ENCODE data around the gene PROS1.

PROS1 gene

DNA sequence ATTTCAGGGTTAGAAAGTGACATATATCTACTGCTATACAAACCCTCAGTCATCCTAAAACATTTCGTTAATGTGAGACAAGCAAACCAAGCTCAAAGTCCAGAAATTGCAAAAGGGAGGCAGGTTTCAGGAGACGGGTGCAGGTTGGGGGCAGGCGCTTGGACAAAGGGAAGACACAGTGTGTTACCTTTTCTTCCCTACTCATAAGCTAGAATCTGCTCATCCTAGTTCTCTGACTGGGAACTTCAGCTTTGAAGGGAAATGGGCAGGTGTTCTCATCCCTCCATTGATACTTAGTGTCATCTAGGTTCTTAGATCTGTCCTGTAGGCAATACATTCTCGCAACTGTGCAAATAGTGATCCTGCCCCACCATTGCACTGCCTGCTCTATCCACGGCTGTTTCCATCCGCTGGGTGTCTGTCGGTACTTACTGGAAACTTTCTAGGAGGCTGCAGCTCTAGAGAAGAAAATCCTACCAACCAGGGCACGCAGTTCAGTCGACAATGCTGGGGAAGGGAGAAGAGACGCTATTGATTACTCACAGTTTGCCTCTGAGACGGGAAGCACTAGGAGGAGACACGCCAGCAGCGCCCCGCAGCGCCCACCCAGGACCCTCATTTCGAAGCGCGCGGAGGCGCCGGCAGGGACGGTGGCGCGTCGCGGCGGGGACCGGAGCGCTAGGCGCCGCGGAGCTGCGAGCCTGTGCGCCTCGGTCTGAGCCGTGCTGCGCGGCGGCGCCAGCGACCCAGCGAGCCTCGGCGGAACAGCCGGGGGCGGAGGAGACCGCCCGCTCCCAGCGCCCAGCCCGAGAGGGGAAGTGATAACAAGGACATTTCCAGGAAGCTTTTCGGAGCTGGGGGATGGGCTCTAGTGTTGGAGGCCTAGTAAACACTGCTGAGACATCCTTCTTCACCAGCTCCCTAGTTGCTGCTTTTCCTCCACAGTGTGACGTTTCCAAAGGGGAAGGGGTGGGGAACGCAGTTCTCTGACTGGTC is at the start of gene PROS1:
Gene PROS1, minus strand, starts transcription at position 766 of the 996 bp plus-strand sequence. Its CDS starts 147 bp downstream, at position 619.
- DNase-seq = peak; percentile 32 to 33

DNA sequence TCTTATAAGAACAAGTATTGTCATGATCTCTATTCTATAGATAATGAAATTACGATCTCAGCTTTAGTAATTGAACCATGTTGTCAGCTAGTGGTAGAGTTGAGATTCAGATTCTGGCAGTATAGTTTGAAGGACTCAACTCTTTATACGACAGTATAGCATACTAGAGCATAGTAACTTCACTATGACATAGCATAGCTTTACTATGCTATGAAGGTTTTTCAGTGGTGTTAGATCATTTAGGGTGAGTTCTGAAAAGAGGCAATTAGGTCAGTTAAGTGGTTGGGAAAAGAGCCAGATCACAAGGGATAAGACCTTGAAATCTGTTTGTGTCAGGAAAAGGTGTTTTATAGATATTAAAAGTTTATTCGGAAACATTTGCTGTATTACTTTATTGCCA is 46.6 kb upstream of the PROS1 start:
- no peak for DNase-seq

DNA sequence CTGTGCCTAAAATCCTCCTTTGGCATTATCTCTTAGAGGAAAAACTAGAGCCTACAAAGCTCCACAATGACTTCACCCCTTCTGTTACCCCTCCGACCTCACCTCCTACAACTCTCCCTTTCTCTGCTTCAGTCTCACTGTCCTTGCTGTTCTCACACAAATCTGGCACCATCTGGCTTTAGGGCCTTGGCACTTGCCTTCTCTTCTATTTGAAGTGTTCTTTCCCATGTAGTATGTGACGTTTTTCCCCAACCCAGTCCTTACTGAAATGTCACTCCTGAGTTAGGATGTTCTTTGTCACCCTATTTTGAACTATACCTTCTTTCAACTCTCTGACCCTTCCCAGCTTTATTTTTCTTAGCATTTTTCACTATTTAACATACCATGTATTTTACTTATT is 46.0 kb upstream of the PROS1 start:
- DNase-seq = no peak

DNA sequence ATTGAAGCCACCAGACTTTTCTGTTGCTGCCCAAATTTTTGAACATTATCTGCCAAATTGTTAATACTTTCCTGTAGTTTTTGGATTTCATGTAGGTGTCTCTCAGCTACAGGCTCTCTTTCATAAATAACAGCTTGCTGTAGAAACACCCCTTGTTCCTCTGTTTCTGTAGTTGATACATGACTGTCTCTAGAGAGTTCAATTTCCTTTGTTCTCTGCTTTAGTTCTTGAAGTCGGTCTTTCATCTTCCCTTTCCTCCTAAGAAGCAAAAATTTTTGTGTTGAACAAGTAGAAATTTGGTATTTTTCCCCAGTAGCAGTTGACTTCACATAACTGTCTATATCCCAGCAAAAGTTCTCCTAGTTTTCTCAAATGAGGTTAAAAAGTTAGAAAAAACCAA is 41.3 kb upstream of the PROS1 start:
- DNase-seq = no peak

DNA sequence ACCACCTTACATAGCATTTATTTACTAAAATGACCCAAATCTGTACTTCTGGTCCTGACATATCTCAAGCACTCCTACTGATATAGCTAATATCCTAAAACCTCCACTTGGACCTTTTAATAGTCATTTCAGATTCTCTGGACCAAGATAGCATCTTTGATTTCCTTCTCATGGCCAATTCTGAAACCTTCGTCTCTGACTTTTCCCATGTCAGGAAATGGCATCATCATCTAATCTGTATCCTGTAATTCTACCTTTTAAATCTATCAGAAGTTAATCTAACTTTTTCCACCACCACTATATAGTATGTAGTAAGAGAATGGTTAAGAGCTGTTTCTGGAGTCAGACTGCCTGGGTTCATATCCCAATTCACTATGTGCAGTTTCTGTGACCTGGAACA is 38.5 kb upstream of the PROS1 start:
- DNase-seq = no peak

DNA sequence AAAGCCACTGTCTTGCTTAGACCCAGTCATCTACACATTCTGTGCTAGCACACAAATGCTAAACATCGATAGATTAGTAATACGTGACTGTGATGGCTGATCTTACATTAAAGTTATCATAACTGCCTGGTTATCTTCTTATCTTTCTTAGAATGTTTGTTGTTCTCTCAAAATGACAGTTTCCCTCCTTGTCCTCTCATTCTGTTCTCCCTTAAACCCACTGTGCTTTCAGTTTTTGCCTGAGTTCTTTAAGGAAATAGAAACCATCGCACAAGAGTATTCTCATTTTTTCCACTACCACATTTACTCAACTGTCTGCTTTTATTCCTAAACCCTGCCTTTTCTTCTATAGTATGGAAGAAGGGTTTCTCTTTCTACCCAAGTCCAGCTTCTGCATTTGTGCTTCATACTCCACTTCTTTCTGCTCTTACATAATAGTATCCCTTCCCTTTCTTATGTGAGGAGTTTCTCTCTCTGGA is 37.6 kb upstream of the PROS1 start:
- DNase-seq = no peak

DNA sequence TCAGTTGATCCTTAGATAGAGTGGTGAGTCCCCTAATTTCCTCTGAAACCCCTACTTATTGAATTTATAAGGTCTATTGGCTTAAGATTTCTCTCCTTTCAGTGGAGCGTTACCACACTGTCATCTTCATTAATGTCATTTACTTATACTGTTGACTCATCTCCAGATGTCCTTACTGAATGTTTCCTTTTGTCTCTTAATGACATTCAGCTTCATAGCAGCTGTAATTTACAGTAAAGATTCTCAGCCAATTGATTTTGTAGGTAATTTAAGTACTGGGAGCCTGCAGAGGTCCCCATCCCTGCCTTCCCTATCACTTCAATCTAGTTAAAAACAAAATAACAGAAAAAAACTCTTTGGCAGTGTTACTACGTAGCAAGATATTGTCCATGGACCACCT is 35.9 kb upstream of the PROS1 start:
- no peak for DNase-seq

DNA sequence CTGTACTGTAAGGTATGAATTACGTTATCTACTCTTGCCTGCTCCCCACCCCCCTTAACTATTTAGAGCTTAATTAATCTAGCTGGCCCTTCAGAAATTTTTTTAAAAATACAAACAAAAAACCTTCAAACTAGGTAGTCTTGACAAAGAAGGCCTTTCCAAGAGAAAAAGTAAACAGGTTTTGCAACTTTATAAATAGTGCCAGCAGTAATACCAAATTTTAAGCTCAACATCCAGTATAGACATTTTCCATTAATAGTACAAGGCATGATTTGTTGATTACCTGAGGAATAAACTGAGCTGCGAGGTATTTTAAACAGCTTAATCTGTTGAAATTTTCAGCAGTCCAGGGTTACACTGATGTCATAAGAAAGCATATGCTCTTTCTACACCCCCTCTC is 34.6 kb upstream of the PROS1 start:
- no peak for DNase-seq

DNA sequence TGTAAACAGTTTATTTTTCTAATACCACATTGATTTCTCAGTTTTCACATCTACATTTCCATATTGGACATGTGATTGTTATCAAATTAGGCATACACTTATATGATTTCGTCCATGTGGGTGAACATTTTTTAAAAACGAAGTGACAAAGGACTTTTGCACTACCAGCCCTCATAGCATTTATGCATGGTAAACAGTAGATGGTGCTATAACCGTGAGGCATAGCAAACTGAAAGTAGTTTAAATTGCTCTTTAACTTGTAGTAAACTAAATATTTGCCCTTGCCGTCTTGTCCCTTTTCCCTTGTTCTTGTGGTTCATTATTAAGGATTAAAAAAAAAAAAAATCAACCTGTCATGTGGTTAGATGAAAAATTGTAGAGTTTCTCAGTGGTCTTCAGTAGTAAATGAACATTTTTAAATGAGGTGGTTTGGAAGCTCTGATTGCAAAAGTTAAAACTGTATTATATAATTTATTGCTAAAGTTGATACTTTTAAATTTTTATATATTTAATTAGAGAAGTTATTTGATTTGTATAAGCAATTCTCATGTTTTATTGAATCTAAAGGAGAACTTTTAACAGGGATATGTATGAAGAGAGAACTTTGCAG is 30.7 kb upstream of the PROS1 start:
- no peak for DNase-seq

DNA sequence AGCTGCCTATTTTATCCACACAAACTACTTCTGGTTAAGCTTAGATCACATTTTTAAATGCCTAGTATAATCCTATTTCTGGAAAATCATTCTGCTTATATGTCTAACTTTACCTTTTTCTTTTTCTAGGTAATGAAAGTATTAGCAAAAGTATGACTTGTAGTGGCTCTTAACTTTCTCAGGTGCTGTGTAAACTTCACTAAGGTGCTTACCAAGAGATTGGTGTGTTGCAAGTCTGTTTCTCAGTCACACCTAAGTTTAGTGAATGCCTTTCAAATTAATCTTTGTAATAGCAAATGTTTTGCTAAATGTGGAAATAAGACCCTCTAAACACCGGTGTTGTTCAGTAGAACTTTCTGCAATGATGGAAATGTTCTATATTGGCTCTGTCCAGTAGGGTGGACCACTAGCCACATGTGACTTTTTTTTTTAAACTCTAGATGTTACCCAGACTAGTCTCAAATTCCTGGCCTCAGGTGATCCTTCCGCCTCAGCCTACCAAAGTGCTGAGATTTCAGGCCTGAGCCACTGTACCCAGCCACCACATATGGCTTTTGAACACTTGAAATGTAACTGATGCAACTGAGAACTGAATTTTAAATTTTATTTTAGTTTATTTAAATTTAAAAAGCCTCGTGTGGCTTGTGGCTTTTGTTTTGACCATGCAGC is 28.3 kb upstream of the PROS1 start:
- DNase-seq = no peak

DNA sequence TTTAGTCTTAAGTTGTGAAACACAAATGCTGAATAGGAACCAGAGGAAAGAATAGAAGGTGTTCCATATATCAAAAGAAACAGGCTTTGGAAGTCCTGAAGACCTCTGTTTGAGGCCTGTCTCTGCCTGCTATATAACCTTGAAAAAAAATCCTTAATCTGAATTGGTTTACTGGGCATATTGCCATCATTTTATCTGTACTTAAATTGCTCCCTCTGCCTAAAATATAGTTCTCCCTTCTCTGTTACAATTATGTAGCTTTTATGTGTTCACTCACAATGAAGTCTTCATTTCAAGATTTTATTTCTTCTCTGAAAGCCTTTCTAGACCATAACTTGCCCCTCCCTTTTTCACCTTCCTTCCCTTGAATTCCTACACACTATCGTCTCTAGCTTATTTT is 27.5 kb upstream of the PROS1 start:
- no peak for DNase-seq

DNA sequence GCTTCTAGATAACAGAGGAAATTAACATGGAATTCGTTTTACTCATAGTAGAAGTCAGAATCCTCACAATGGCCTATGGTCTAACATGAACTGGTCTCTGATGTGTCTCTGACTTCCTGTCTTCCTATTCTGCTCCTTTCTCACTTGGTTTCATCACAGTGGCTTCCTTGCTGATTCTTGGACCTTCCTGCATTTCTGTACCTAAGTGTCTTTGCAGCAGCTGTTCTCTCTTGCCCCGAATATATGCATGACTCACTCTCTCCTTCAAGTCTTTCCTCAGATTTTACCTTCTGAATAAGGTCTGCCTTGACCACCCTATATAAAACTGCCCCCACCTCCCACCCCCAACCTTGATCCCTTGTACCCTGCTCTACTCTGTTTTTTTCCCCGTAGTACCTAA is 20.4 kb upstream of the PROS1 start:
- no peak for DNase-seq

DNA sequence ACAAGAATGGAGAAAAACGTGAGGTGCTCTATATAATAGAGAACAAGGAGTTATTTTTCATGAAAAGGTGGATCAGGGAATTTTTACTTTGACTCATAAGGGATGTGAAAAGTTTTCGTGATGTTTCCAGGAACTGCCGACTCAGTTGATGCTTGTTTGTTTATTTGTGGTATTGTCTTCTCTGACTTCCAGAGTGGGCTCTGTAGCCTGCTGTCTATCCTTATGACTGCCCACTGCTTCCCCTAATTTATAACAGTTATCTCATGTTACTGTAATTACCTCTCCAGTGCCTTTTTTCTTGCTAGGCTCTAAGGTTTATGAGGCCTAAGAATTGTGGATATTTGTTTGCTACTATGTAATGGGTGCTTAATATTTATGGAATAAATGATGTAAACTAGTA is 18.5 kb upstream of the PROS1 start:
- DNase-seq = no peak

DNA sequence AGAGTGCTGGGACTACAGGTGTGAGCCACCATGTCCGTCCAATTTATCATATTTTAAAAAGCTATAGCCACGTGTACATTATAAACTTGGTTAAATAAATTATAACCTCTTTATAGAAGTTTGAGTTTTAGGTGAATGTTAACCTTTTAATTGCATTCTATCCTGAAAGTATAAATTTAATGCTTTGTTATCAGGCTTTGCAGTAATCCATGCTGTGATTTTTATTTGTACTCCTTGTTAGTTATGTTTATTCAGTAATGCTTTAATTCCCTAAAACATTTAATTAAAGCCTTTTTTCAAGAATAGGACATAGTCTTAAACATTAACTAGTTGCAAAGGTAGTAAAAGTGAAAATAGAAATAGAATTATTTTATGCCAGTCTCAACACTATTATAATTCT is 17.9 kb upstream of the PROS1 start:
- no peak for DNase-seq

DNA sequence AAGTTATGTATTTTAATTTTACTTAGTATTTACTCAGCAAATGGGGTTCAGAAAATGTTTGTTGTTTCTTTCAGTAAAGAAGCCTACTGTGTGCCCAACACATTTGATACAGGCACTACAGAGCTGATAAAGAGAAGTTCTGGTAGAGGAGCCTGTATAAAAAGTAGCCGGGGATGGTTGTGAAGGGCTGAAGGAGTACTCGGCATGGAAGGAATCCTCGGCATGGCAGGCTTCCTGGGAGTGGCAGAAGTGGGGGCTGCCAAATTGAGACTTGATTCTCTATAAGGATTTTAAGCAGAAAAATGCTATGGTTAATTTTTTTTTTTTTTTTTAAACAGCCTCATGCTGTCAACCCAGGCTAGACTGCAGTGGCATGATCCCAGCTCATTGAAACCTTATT is 15.5 kb upstream of the PROS1 start:
- no peak for DNase-seq

DNA sequence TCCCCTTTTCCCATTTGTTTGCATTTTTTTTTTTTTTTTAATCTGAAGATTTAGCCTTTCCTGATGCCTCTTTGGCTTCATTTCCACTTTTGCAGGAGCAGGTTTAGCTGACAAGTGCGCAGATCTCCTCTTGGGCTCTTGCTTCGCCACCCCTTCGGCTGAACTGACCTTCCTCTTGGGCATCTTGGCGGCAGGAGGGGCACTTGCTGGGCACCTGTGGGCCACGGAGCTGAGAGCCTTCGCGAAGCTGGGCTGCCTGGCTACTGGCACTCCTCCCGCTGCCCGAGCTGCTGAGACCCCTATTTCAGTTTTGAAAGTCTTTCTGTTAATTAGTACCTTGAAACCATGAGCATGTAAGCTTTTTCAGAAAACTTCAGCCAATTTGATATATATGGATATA is 15.1 kb upstream of the PROS1 start:
- no peak for DNase-seq

DNA sequence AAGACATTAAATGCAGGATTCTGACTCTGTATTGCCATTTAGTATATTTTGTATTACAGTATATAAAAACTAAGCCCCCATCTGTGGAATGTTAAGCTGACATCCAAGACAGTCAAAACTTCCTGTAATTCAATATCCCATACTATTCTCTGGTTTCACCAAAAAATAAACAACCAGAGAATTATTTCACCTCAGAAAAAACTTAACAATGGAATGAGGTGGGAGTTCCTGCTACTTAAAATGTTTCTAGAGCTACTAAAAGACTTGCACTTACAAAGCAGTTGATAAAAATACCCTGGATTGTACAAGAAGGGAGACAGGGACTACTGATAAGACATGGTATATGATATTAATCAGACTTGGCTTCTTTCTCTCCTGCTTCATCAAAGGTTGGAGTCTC is 14.6 kb upstream of the PROS1 start:
- no peak for DNase-seq

DNA sequence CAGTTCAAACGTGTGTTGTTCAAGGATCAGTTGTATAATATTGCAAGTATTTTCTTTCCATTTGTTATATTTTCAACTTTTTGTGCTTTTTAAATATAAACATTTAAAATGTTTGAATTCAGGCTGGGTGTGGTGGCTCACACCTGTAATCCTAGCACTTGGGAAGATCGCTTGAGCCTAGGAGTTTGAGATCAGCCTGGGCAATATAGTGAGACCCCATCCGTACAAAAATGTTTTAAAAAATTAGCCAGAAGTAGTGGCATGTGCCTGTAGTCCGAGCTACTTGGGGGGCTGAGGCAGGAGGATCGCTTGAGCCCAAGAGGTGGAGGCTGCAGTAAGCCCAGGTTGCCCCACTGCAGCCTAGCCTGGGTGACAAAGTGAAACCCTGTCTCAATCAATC is 10.9 kb upstream of the PROS1 start:
- DNase-seq = no peak

DNA sequence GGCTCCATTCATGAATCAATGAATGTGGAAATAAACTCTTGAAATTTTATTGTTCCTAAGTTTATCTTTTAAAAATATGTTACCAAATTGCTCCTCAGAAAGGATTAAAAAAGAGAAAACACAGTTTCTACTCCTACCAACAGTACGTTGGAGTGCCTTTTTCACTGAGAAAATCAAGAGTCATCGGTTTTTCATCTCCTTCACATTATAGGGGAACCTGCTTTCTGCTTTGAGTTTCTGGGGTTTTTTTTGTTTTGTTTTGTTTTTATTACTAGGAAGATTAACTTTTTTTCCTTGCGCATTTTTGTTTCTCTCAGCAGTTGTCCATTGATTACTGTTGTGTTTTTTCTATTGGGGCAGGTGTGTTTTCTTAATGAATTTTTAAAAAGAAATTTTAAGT is 9.7 kb upstream of the PROS1 start:
- DNase-seq = no peak

DNA sequence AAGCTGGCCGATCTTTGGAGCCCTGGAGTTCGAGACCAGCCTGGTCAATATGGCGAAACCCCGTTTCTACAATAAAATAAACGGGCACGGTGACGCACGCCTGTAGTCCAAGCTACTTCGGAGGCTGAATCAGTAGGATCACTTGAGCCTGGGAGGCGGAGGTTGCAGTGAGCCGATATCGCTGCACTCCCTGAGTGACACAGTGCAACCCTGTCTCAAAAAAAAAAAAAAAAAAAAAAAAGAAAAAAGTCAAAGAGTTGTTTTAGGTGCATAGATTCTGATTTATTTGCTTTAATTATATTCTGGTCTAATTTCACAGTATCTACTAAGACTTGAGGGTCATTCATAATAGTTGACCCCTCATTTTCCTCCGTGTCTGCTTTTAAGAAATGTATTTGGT is 8.0 kb upstream of the PROS1 start:
- no peak for DNase-seq

DNA sequence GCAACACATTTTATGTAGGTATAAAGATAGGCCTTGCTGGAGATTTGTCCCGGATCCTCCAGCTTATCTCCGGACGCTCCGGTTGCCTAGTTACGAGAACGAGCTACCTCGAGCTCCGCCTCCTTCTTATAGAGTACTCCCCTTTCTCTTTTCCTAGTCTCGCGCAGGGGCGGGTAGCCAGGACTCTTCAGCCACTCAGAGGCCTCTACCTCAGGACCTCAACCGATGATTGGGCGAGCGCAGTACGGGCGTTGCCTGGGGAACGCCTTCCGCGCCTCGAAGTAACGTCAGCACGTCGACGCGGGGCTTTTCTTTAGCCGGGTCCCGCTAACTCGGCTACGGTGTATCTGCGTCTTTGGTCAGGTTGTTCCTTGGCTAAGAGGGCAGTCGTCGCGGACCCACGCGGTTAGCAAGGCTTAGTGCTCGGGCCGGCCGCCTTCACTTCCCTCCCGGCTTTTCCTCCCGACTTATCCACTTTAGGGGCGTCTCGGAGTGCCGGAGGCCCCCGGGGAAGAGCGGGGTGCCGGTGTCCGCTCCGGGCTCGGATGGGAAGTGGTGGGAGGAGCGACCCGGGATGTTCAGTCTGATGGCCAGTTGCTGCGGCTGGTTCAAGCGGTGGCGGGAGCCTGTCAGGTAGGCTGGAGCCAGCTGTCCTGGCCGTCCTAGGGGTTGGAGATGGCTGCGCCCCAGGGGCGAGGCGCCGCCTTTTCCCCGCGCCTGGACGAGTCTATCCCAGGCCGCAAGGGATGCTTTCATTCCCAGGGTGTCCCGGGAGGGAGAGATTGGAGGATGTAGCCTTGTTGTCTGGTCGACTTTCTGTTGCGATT is 6.4 kb upstream of the PROS1 start, which contains the start of gene ARL13B:
Gene ARL13B, plus strand, starts transcription at position 306 of the 827 bp plus-strand sequence. Its CDS starts 269 bp downstream, at position 575.
- DNase-seq = peak; percentile 87 to 95

DNA sequence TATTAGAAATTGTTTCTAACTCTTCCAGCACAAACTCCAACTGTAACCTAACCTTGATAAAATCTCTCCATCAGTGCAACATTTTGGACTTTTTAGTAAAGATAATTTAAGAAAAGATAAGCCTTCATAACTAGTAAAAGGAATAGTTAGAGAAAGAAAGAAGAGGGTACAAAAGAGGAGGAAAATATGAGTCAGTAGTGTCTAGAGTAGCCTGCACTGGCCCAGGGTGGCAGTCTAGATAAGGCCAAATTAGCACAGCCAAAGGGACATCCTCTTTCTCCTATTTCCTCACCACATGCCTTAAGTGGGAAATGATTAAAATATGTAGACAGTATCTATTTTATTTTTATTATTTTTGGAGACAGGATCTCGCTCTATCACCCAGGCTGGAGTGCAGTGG is 3.7 kb downstream of the PROS1 start:
- no peak for DNase-seq

DNA sequence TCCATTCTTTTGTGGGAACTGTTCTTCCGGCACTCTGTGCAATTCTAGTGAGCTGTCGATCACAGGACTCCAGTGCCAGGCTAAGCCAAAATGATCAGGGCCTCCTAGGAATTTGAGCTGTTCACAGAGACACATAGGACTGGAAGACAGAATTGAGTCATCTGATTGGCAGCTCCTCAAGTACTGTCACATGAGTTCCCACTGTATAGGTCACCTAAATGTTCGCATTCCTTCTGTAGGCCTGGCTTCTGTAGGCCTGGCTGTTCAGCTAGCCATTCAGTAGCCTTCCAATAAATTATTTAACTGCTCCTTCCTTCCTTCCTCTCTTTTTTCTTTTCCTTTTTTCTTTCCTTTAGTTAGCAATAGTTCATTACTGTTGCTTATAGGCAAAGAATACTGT is 4.3 kb downstream of the PROS1 start:
- no peak for DNase-seq

Data from stimulated activated CD4-positive, alpha-beta T cell treated with anti-CD3 and anti-CD28 coated beads, Interleukin-4, amount 100 ng/mL, for 4 hours (primary cell).